Panc1 (cell line): ENCODE results near the gene DGLUCY. TPM values are rescaled to one million over a fixed set of nuclear protein-coding genes. Genes with fewer than 3 reads are reported as not detected.
A peak's percentile ranks its signal among the peaks of the same experiment; 100 is the strongest.

Source experiments
- ATAC-seq: fragments of 200-7000 bp; cut with Tn5 transposase; 2 replicates; pipeline ENCODE4 v1.9.1; 2020; ENCODE audit warnings: mild to moderate bottlenecking, moderate library complexity
- BruUV-seq: library from RNA; stranded (reverse); fragments of 400-500 nt; replicated peaks from 2 replicates; lab custom pipeline; 2021; lab: Mats Ljungman, UMichigan
- CTCF ChIA-PET: fragments of 300-600 bp; sonication (Branson Sonifier 250); formaldehyde crosslinking; loops from one replicate; lab custom pipeline; 2022; ENCODE audit warnings: antibody characterized with exemption; lab: Charles Lee
- POLR2A ChIA-PET: fragments of 300-600 bp; sonication (Branson Sonifier 250); formaldehyde crosslinking; loops from one replicate; lab custom pipeline; 2022; ENCODE audit warnings: antibody characterized with exemption; lab: Charles Lee
- DNase-seq: peaks from one replicate; pipeline ENCODE4 v3.0.0-alpha.2; 2010; ENCODE audit warnings: low read depth, low spot score
- H3K27ac ChIP-seq: 2 replicates; pipeline ENCODE4 v1.5.1; 2011; ENCODE audit warnings: mild to moderate bottlenecking, low read length, inconsistent platforms
- H3K27me3 ChIP-seq: fragments of 200-500 bp; sonication (Bioruptor generic); 2 replicates; pipeline ENCODE4 v1.6.0; 2014; ENCODE audit warnings: low read length, inconsistent platforms; ENCODE audit not compliant: control insufficient read depth, insufficient read depth
- H3K36me3 ChIP-seq: fragments of 200-500 bp; sonication (Bioruptor generic); 2 replicates; pipeline ENCODE4 v1.5.1; 2014; ENCODE audit warnings: inconsistent platforms, mild to moderate bottlenecking, low read length, moderate library complexity; ENCODE audit not compliant: control insufficient read depth, insufficient read depth
- H3K4me1 ChIP-seq: 2 replicates; pipeline ENCODE4 v1.5.1; 2011; ENCODE audit warnings: inconsistent platforms, mild to moderate bottlenecking, low read length, moderate library complexity; ENCODE audit not compliant: control insufficient read depth, insufficient read depth
- H3K4me3 ChIP-seq, 2 experiments: 2 replicates each; pipeline ENCODE4 v1.5.1; 2011 to 2012; ENCODE audit warnings: low read depth in 2 of 2, low read length in 2 of 2, mild to moderate bottlenecking in 2 of 2, inconsistent platforms in 1 of 2, moderate library complexity in 1 of 2
- H3K9me3 ChIP-seq: fragments of 200-500 bp; sonication (Bioruptor generic); 2 replicates; pipeline ENCODE4 v1.5.1; 2014; ENCODE audit warnings: low read depth, mild to moderate bottlenecking, inconsistent platforms, low read length, moderate library complexity; ENCODE audit not compliant: control insufficient read depth, insufficient read depth
- CTCF ChIP-seq: fragments of 450-650 bp; IDR thresholded peaks from 2 replicates; pipeline ENCODE4 v1.5.1; 2017; ENCODE audit warnings: mild to moderate bottlenecking
- POLR2AphosphoS5 ChIP-seq: IDR thresholded peaks from 2 replicates; pipeline ENCODE4 v1.6.1; 2012; ENCODE audit warnings: mild to moderate bottlenecking, low read depth, low read length, moderate library complexity
- REST ChIP-seq, 2 experiments: IDR thresholded peaks; 2 replicates each; pipeline ENCODE4 v1.6.1; 2011 to 2012; ENCODE audit warnings: low read depth in 2 of 2, control low read depth in 1 of 2, low read length in 1 of 2, mild to moderate bottlenecking in 1 of 2, moderate library complexity in 1 of 2; ENCODE audit not compliant: insufficient read depth in 1 of 2
- SIN3A ChIP-seq: IDR thresholded peaks from 2 replicates; pipeline ENCODE4 v1.6.1; 2012; ENCODE audit warnings: low read depth, mild to moderate bottlenecking, low read length, moderate library complexity, borderline replicate concordance; ENCODE audit not compliant: insufficient read depth
- TCF7L2 ChIP-seq: IDR thresholded peaks from 2 replicates; pipeline ENCODE4 v1.6.1; 2011; ENCODE audit warnings: mild to moderate bottlenecking, low read depth, low read length, inconsistent platforms
- in situ Hi-C: cut with HindIII; loops from 2 replicates; pipeline ENCODE4 v1.10.0; 2016; ENCODE audit warnings: low sequenced_read_pairs, low pct_unique_long_range_greater_than_20kb
- intact Hi-C: fragments of 100-400 bp; cut with micrococcal nuclease; formaldehyde crosslinking; loops from one replicate; pipeline ENCODE4 v1.10.0; 2022; ENCODE audit not compliant: unreplicated experiment
- total RNA-seq: library from RNA; stranded (reverse); gene quantifications from one replicate; pipeline ENCODE4 v1.2.1, GENCODE V29; 2021; ENCODE audit not compliant: unreplicated experiment

The DGLUCY gene
- total RNA-seq, 1 experiment from 2014 or later = 21.3 TPM

GRCh38 chr14:91229743-91230200 lies 115.9 kb downstream of the DGLUCY start:
- CTCF ChIA-PET = no interaction called here
- Histone ChIP-seq H3K36me3 (no peaks in the 10 kb centered on the region), H3K4me3 (no peak overlapping the region), H3K4me1 (no peaks in the 10 kb centered on the region), H3K27ac (no peak overlapping the region), H3K27me3 (no peaks in the 10 kb centered on the region), H3K9me3 (no peaks in the 10 kb centered on the region)
- BruUV-seq = no TSS peak
- in situ Hi-C loops (no loop called here), intact Hi-C loops (no loop called here)
- ATAC-seq = no peak
- POLR2A ChIA-PET = no interaction called here
- DNase-seq = no peak
- no peak for TF ChIP-seq REST (IDR thresholded peaks at IDR 0.05; ENCODE audit: insufficient read depth in 1 of 2, low read depth in 2 of 2, low read length in 1 of 2)
- no peak for TF ChIP-seq POLR2AphosphoS5
- TF ChIP-seq TCF7L2 = no peak
- no peak for TF ChIP-seq CTCF
- no peak for TF ChIP-seq SIN3A

- DNase-seq = no peak
- no peaks in the 10 kb centered on the region for H3K4me1 ChIP-seq
- BruUV-seq = no TSS peak
- TF ChIP-seq SIN3A (no peak), POLR2AphosphoS5 (no peak), CTCF (no peak), TCF7L2 (no peak), REST (IDR thresholded peaks at IDR 0.05; ENCODE audit: insufficient read depth in 1 of 2, low read depth in 2 of 2, low read length in 1 of 2) (no peak)
- intact Hi-C loops = no loop called here
- CTCF ChIA-PET = no interaction called here
- H3K27ac ChIP-seq = no peak overlapping the region
- no peaks in the 10 kb centered on the region for H3K27me3 ChIP-seq
- in situ Hi-C loops = no loop called here
- ATAC-seq = peak; percentile 76; the same call in 1 of the 2 replicates
- peak overlapping the region in 1 of 2 experiments; percentile 26; a peak in 1 of 4 replicates for H3K4me3 ChIP-seq
- POLR2A ChIA-PET = no interaction called here
- H3K9me3 ChIP-seq = no peaks in the 10 kb centered on the region
- no peaks in the 10 kb centered on the region for H3K36me3 ChIP-seq
These were observed 116.6 kb downstream of the DGLUCY start for GRCh38 chr14:91230397-91231035.
